ENCODE measurements around the gene GH1. TPM values are rescaled to one million over a fixed set of nuclear protein-coding genes. Genes with fewer than 3 reads are reported as not detected.
A peak's percentile ranks its signal among the peaks of the same experiment; 100 is the strongest.
"Not testable (repeated sequence)": the region's sequence is repeated elsewhere in the genome, so short reads cannot be mapped to it uniquely, and the experiment has no call there.

The GH1 gene
- total and polyA plus RNA-seq, 4 donors = not detected

- DNase-seq = not testable (repeated sequence)
These were observed 19.5 kb downstream of the GH1 start for GRCh38 chr17:63898899-63899798.

GRCh38 chr17:63896524-63897354 is 21.9 kb downstream of the GH1 start, which contains the start of gene CSH1:
CSH1 (minus strand) TSS chr17:63896574; CDS start chr17:63896511, 63 bp downstream.
- ATAC-seq (ENCODE audit: low FRiP score); DNase-seq; H3K4me1 ChIP-seq (ENCODE audit: control insufficient read depth in 1 of 2, insufficient read depth in 2 of 2, low read length in 2 of 2); H3K9me3 ChIP-seq (ENCODE audit: control insufficient read depth, low read length); H3K4me3 ChIP-seq (ENCODE audit: low read length in 2 of 2); H3K27me3 ChIP-seq (ENCODE audit: control insufficient read depth in 1 of 2, insufficient read depth in 2 of 2, low read length in 1 of 2); intact Hi-C loops (cut with DNase I); H3K36me3 ChIP-seq (ENCODE audit: control insufficient read depth in 1 of 2, insufficient read depth in 2 of 2, low read length in 1 of 2); H3K27ac ChIP-seq (ENCODE audit: low read depth in 1 of 2, low read length in 2 of 2): not testable (repeated sequence)
- 88 to 92% methylated on average over 9 to 11 of the region's 14 CpGs for WGBS, 2 donors

More at GRCh38 chr17:63898899-63899798, 19.5 kb downstream of the GH1 start:
- H3K4me1 ChIP-seq (ENCODE audit: control insufficient read depth in 1 of 2, insufficient read depth in 2 of 2, low read length in 2 of 2); ATAC-seq (ENCODE audit: low FRiP score); H3K9me3 ChIP-seq (ENCODE audit: control insufficient read depth, low read length); H3K27ac ChIP-seq (ENCODE audit: low read depth in 1 of 2, low read length in 2 of 2); H3K27me3 ChIP-seq (ENCODE audit: control insufficient read depth in 1 of 2, insufficient read depth in 2 of 2, low read length in 1 of 2); intact Hi-C loops (cut with DNase I); H3K4me3 ChIP-seq (ENCODE audit: low read length in 2 of 2); H3K36me3 ChIP-seq (ENCODE audit: control insufficient read depth in 1 of 2, insufficient read depth in 2 of 2, low read length in 1 of 2): not testable (repeated sequence)
- WGBS, 2 donors = 88 to 89% methylated on average over 6 of the region's 6 CpGs

GRCh38 chr17:63894821-63895220 is 23.8 kb downstream of the GH1 start:
- H3K4me1 ChIP-seq (ENCODE audit: control insufficient read depth in 1 of 2, insufficient read depth in 2 of 2, low read length in 2 of 2); DNase-seq; H3K4me3 ChIP-seq (ENCODE audit: low read length in 2 of 2); H3K27ac ChIP-seq (ENCODE audit: low read depth in 1 of 2, low read length in 2 of 2); intact Hi-C loops (cut with DNase I); H3K27me3 ChIP-seq (ENCODE audit: control insufficient read depth in 1 of 2, insufficient read depth in 2 of 2, low read length in 1 of 2); H3K9me3 ChIP-seq (ENCODE audit: control insufficient read depth, low read length); ATAC-seq (ENCODE audit: low FRiP score); H3K36me3 ChIP-seq (ENCODE audit: control insufficient read depth in 1 of 2, insufficient read depth in 2 of 2, low read length in 1 of 2): not testable (repeated sequence)
- 95 to 99% methylated on average over 4 to 10 of the region's 10 CpGs for WGBS, 2 donors

- 62 to 74% methylated on average over 3 of the region's 3 CpGs for WGBS, 2 donors
- H3K9me3 ChIP-seq (ENCODE audit: control insufficient read depth, low read length); intact Hi-C loops (cut with DNase I); H3K4me1 ChIP-seq (ENCODE audit: control insufficient read depth in 1 of 2, insufficient read depth in 2 of 2, low read length in 2 of 2); H3K27me3 ChIP-seq (ENCODE audit: control insufficient read depth in 1 of 2, insufficient read depth in 2 of 2, low read length in 1 of 2); H3K36me3 ChIP-seq (ENCODE audit: control insufficient read depth in 1 of 2, insufficient read depth in 2 of 2, low read length in 1 of 2); DNase-seq; ATAC-seq (ENCODE audit: low FRiP score); H3K4me3 ChIP-seq (ENCODE audit: low read length in 2 of 2); H3K27ac ChIP-seq (ENCODE audit: low read depth in 1 of 2, low read length in 2 of 2): not testable (repeated sequence)
These were observed 24.6 kb downstream of the GH1 start for GRCh38 chr17:63894021-63894420.

- H3K36me3 ChIP-seq (ENCODE audit: control insufficient read depth in 1 of 2, insufficient read depth in 2 of 2, low read length in 1 of 2); H3K4me3 ChIP-seq (ENCODE audit: low read length in 2 of 2); H3K27ac ChIP-seq (ENCODE audit: low read depth in 1 of 2, low read length in 2 of 2); H3K4me1 ChIP-seq (ENCODE audit: control insufficient read depth in 1 of 2, insufficient read depth in 2 of 2, low read length in 2 of 2); intact Hi-C loops (cut with DNase I); DNase-seq; H3K27me3 ChIP-seq (ENCODE audit: control insufficient read depth in 1 of 2, insufficient read depth in 2 of 2, low read length in 1 of 2); H3K9me3 ChIP-seq (ENCODE audit: control insufficient read depth, low read length); ATAC-seq (ENCODE audit: low FRiP score): not testable (repeated sequence)
- 63 to 69% methylated on average over 11 of the region's 11 CpGs for WGBS, 2 donors
These were observed 26.2 kb downstream of the GH1 start for GRCh38 chr17:63892316-63893037.

GRCh38 chr17:63889026-63889848 is 29.4 kb downstream of the GH1 start:
- H3K4me3 ChIP-seq (ENCODE audit: low read length in 2 of 2); DNase-seq; H3K36me3 ChIP-seq (ENCODE audit: control insufficient read depth in 1 of 2, insufficient read depth in 2 of 2, low read length in 1 of 2); H3K9me3 ChIP-seq (ENCODE audit: control insufficient read depth, low read length); intact Hi-C loops (cut with DNase I); H3K27me3 ChIP-seq (ENCODE audit: control insufficient read depth in 1 of 2, insufficient read depth in 2 of 2, low read length in 1 of 2); H3K27ac ChIP-seq (ENCODE audit: low read depth in 1 of 2, low read length in 2 of 2); H3K4me1 ChIP-seq (ENCODE audit: control insufficient read depth in 1 of 2, insufficient read depth in 2 of 2, low read length in 2 of 2): not testable (repeated sequence)
- 31 to 33% methylated on average over 13 of the region's 13 CpGs for WGBS, 2 donors
- peak; percentile 85 for ATAC-seq (ENCODE audit: low FRiP score)

- H3K27ac ChIP-seq (ENCODE audit: low read depth in 1 of 2, low read length in 2 of 2); H3K4me3 ChIP-seq (ENCODE audit: low read length in 2 of 2); DNase-seq; H3K4me1 ChIP-seq (ENCODE audit: control insufficient read depth in 1 of 2, insufficient read depth in 2 of 2, low read length in 2 of 2); ATAC-seq (ENCODE audit: low FRiP score); H3K27me3 ChIP-seq (ENCODE audit: control insufficient read depth in 1 of 2, insufficient read depth in 2 of 2, low read length in 1 of 2); H3K9me3 ChIP-seq (ENCODE audit: control insufficient read depth, low read length); intact Hi-C loops (cut with DNase I); H3K36me3 ChIP-seq (ENCODE audit: control insufficient read depth in 1 of 2, insufficient read depth in 2 of 2, low read length in 1 of 2): not testable (repeated sequence)
- 88 to 89% methylated on average over 11 of the region's 11 CpGs for WGBS, 2 donors
These were observed 33.5 kb downstream of the GH1 start for GRCh38 chr17:63885119-63885518.

All from aorta (tissue), 5 donors.